Body of pancreas (tissue), 4 donors: ENCODE results near the gene PPP1R1B. TPM values are rescaled to one million over a fixed set of nuclear protein-coding genes. Genes with fewer than 3 reads are reported as not detected.
A peak's percentile ranks its signal among the peaks of the same experiment; 100 is the strongest.

ENCODE experiments used
- ATAC-seq: fragments of 150-250 bp; one replicate; pipeline ENCODE4 v1.9.1; 2016
- DNase-seq, 4 donors: peaks; one replicate each; pipeline ENCODE4 v3.0.0-alpha.2; 2019
- H3K27ac ChIP-seq, 4 donors: fragments of 200-600 bp; sonication (generic); 1 replicate in 3 of 4; 2 replicates in 1 of 4; pipeline versions ENCODE4 v1.5.1 to v1.6.1; 2016 to 2019; ENCODE audit warnings: mild to moderate bottlenecking in 1 of 4, mixed read lengths in 1 of 4, moderate library complexity in 1 of 4
- H3K27me3 ChIP-seq, 2 donors: fragments of 200-600 bp; sonication (generic); one replicate each; pipeline ENCODE4 v1.6.0; 2016; ENCODE audit warnings: mild to moderate bottlenecking in 1 of 2
- H3K36me3 ChIP-seq, 2 donors: fragments of 200-600 bp; sonication (generic); replicated peaks in 1 of 2; 2 replicates each; pipeline ENCODE4 v1.5.1; 2016; ENCODE audit warnings: low read depth in 2 of 2; ENCODE audit not compliant: insufficient read depth in 1 of 2
- H3K4me1 ChIP-seq: fragments of 200-600 bp; sonication (generic); one replicate; pipeline ENCODE4 v1.6.0; 2016
- H3K4me3 ChIP-seq, 2 donors: fragments of 200-600 bp; sonication (generic); 1 replicate in 1 of 2; 2 replicates in 1 of 2; pipeline ENCODE4 v1.5.1; 2016 to 2019
- H3K9me3 ChIP-seq, 3 donors: fragments of 200-600 bp; sonication (generic); 1 replicate in 2 of 3; 2 replicates in 1 of 3; pipeline ENCODE4 v1.5.1; 2016
- POLR2A ChIP-seq, 3 donors: fragments of 450-650 bp; IDR thresholded peaks; one replicate each; pipeline ENCODE4 v1.6.1; 2016; ENCODE audit warnings: antibody characterized with exemption in 3 of 3, mild to moderate bottlenecking in 2 of 3
- WGBS, 2 donors: methylation state at CpG; one replicate each; pipeline ENCODE4 v1.1.5; 2017; 5-methylcytosine and 5-hydroxymethylcytosine counted together
- intact Hi-C: fragments of 100-400 bp; cut with DNase I; formaldehyde crosslinking; loops from one replicate; pipeline ENCODE4 v1.15.1; 2023
- total RNA-seq, 2 donors: library from RNA; depleted of rRNA; stranded (reverse); fragments of >200 nt; gene quantifications; one replicate each; pipeline ENCODE4 v1.1.0, GENCODE V29; 2016
- TF ChIP-seq, protein P1 (sequence below), 7 experiments: fragments of 450-650 bp in 4 of 7; fragments of 200-600 bp in 3 of 7; sonication (generic) in 3 of 7; IDR thresholded peaks; one replicate each; pipeline ENCODE4 v1.5.1; 2016 to 2019; ENCODE audit warnings: antibody characterized with exemption in 7 of 7

PPP1R1B gene
- total RNA-seq, 2 donors from 2014 or later, result 38.4 to 75.8 TPM

DNA sequence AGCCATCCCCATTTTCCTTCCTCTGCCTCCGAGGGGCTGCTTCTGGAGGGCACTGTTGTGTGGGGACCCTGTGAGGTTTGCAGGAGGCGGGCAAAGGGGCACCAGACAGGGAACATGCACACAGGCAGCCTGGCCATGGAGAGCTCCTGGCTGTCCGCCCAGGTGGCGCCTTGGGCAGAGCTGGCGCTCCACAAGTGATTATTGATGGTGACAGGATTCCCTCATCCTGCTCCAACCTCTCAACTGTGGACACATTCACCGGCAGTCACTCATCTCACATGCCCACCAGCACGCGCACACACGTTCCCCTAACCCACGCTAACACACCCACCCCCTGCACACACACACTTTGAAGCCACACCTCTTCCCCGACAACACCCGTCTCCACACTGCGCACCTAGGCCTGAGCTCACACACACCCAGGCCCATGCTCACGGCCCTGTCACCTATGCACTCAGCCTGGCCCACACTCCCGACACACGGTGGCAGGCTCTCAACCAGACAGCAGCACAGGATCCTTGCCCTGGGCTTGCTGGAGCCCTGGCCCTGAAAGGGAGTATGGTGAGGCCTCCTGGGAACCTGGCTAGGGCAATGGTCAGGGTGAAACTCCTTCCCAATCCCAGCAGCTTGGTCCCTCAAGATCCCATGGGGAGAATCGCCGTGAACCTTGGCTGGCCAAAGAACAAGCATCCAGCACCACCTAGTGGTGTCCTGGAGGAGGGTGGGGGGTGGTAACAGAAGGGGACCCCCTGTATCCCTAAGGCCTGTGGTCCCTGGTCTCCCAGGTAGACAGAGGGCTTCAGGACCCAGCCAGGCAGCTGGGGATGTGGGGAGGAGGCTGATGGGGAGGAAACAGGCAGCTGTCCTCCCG lies 45.1 kb downstream of the PPP1R1B start:
- Histone ChIP-seq H3K36me3 (no peaks in the 10 kb centered on the region), H3K9me3 (no peaks in the 10 kb centered on the region), H3K4me3 (no peak overlapping the region), H3K27ac (no peak overlapping the region), H3K27me3 (no peaks in the 10 kb centered on the region), H3K4me1 (peaks cover 52% of the 10 kb centered on the region)
- intact Hi-C loops, result no loop called here
- ATAC-seq (peak; percentile 22), DNase-seq (peak; percentile 37 to 58 (median 52))
- peak in 1 of 3 donors; percentile 8 for TF ChIP-seq POLR2A (IDR thresholded peaks at IDR 0.05)
- TF ChIP-seq, protein P1, sequence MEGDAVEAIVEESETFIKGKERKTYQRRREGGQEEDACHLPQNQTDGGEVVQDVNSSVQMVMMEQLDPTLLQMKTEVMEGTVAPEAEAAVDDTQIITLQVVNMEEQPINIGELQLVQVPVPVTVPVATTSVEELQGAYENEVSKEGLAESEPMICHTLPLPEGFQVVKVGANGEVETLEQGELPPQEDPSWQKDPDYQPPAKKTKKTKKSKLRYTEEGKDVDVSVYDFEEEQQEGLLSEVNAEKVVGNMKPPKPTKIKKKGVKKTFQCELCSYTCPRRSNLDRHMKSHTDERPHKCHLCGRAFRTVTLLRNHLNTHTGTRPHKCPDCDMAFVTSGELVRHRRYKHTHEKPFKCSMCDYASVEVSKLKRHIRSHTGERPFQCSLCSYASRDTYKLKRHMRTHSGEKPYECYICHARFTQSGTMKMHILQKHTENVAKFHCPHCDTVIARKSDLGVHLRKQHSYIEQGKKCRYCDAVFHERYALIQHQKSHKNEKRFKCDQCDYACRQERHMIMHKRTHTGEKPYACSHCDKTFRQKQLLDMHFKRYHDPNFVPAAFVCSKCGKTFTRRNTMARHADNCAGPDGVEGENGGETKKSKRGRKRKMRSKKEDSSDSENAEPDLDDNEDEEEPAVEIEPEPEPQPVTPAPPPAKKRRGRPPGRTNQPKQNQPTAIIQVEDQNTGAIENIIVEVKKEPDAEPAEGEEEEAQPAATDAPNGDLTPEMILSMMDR (IDR thresholded peaks at IDR 0.05), result peak; percentile 25 to 64 (median 45)
- 22 to 23% methylated on average over 16 to 19 of the region's 19 CpGs for WGBS, 2 donors

DNA sequence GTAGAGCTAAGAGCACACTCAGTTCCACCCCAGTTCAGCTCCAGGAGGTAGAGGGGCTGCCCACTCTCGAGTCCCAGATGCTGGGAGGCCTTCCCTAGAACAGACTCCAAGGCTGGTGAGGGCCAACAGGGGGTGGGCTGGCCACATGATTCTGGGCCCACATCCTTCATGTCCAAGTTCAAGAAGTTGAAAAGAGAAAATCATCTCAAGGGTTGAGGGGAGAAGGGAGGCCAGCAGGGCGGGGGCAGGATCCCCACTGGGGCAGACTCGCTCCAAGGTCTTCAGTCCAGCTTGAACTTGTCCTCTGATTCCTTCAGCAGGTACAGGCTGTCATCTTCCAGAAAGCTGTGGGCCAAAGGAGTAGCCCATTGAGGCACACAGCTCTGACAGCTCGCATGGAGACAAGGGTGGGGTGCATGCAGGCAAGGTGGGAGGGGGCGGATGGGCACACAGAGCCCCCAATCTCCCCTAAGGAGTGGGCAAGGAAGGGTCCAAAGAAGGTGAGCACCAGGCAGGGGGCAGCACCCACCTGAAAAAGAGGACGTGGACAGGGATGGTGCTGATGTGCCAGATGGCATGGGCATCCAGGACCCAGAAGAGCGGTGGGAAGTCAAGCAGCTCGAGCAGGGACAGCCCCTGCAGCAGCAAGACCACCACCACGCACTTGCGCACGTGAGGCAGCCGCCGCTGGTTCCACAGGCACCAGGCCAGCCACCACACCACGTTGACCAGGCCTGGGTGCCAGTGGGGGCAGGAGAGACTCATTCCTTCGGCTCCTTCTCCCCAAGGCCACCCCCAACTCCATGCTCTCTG lies 46.0 kb downstream of the PPP1R1B start:
- Histone ChIP-seq H3K4me1 (peaks cover 47% of the 10 kb centered on the region), H3K4me3 (no peak overlapping the region), H3K9me3 (no peaks in the 10 kb centered on the region), H3K27ac (no peak overlapping the region), H3K36me3 (no peaks in the 10 kb centered on the region), H3K27me3 (no peaks in the 10 kb centered on the region)
- intact Hi-C loops, result no loop called here
- WGBS, 2 donors, result 56 to 66% methylated on average over 5 to 15 of the region's 15 CpGs
- DNase-seq (no peak), ATAC-seq (no peak)
- TF ChIP-seq, protein P1 (IDR thresholded peaks at IDR 0.05), result peak in 1 of 7 experiments; percentile 0
- no peak for TF ChIP-seq POLR2A (IDR thresholded peaks at IDR 0.05)

DNA sequence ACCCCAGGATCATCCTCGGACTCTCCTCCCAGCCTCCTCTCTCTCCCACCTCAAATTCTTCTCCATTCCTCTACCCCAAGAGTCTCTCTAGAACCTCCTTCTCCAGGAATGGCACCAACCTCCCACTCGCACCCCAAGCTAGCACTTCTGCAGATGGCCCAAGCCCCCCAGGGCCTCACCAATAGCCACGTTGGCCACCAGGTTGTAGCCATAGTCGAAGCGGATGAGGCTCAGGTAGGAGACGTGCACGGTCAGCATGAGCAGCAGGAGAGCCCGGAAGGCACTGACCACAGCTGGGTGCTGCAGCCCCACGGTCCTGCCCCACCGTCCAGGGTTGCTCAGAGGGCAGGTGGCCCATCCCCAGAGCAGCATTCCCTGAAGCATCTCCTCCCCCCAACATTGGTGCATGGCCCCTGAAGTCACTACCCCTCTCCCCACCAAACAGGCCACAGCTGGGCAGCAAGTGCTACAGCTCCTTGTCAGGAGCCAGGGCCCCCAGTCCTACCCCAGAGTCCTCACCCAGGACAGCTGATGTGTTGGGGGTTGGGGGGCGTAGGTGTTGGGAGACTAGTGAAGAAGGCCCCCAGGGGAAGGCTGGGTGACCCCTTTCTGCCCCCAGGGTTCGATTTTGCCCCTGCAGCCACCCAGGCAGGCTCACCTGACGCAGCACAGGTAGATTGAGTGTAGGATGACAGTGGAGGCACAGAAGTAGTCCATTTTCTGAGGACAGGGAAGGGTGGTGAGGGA lies 46.8 kb downstream of the PPP1R1B start:
- H3K27ac ChIP-seq, result no peak overlapping the region

DNA sequence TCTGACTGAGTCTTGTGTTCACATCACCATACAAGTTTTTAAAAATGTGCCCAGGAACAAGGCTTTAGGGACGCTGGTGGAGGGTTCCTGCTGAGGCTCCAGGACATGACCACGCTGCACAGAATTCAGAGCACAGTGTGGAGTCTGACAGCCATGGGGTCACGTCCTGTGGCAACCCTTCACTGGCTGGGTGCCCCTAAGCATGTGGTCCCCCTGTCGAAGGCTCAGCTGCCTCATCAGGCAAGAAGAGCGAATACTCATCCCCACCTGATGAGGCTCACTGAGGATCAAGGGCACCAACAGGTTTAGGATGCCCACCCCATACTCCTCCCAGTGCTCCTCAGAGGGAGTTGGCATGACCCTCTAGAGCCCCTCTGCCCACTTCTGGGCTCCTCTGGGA lies 47.4 kb downstream of the PPP1R1B start:
- Histone ChIP-seq H3K4me1 (peaks cover 37% of the 10 kb centered on the region), H3K9me3 (no peaks in the 10 kb centered on the region), H3K4me3 (no peak overlapping the region), H3K27ac (peak overlapping the region in 3 of 4 donors; percentile 65 to 78 (median 76)), H3K36me3 (no peaks in the 10 kb centered on the region), H3K27me3 (no peaks in the 10 kb centered on the region)
- 70 to 74% methylated on average over 2 to 5 of the region's 5 CpGs for WGBS, 2 donors
- ATAC-seq (no peak), DNase-seq (no peak)
- intact Hi-C loops, result no loop called here
- TF ChIP-seq POLR2A (IDR thresholded peaks at IDR 0.05), result no peak
- TF ChIP-seq, protein P1 (IDR thresholded peaks at IDR 0.05), result no peak

More for the DNA sequence above, 46.8 kb downstream of the PPP1R1B start:
- Histone ChIP-seq H3K4me3 (no peak overlapping the region), H3K4me1 (peaks cover 39% of the 10 kb centered on the region), H3K27me3 (no peaks in the 10 kb centered on the region), H3K36me3 (no peaks in the 10 kb centered on the region), H3K9me3 (no peaks in the 10 kb centered on the region)
- no peak for DNase-seq
- WGBS, 2 donors, result 66 to 71% methylated on average over 12 to 13 of the region's 13 CpGs
- ATAC-seq, result no peak
- intact Hi-C loops, result no loop called here
- TF ChIP-seq POLR2A (IDR thresholded peaks at IDR 0.05), result no peak
- TF ChIP-seq, protein P1 (IDR thresholded peaks at IDR 0.05), result no peak
